Type B pancreatic cell (in vitro differentiated cells): Measurements from ENCODE around the gene TRIP10. TPM values are rescaled to one million over a fixed set of nuclear protein-coding genes. Genes with fewer than 3 reads are reported as not detected.

ENCODE experiments used
- DNase-seq: peaks from one replicate; pipeline ENCODE4 v3.0.0; 2021; ENCODE audit warnings: mixed read lengths; ENCODE audit not compliant: unreplicated experiment; ENCODE audit errors: extremely low spot score
- H3K27ac Mint-ChIP-seq: 2 replicates; pipeline ENCODE4 v1.8.0; 2021; ENCODE audit warnings: mild to moderate bottlenecking, mixed read lengths
- H3K27me3 Mint-ChIP-seq: 2 replicates; pipeline ENCODE4 v1.8.0; 2021; ENCODE audit warnings: mixed read lengths
- H3K36me3 Mint-ChIP-seq: 2 replicates; pipeline ENCODE4 v1.8.0; 2021; ENCODE audit warnings: mixed read lengths
- H3K4me1 Mint-ChIP-seq: one replicate; pipeline ENCODE4 v1.8.0; 2021; ENCODE audit warnings: mixed read lengths; ENCODE audit not compliant: unreplicated experiment
- H3K4me3 Mint-ChIP-seq: 2 replicates; pipeline ENCODE4 v1.8.0; 2021; ENCODE audit warnings: mild to moderate bottlenecking, mixed read lengths
- H3K9me3 Mint-ChIP-seq: 2 replicates; pipeline ENCODE4 v1.8.0; 2021; ENCODE audit warnings: mixed read lengths
- CTCF ChIP-seq: fragments of 200-600 bp; sonication (generic); conservative IDR thresholded peaks from 2 replicates; pipeline ENCODE4 v1.5.0; 2021; ENCODE audit warnings: antibody characterized with exemption, mild to moderate bottlenecking
- total RNA-seq: library from RNA; stranded (reverse); gene quantifications from 2 replicates; pipeline ENCODE4 v1.2.1, GENCODE V29; 2021; ENCODE audit warnings: low replicate concordance

The TRIP10 gene
- total RNA-seq, 1 donor from 2014 or later = 35.1 TPM

- Mint-ChIP-seq H3K4me1 (no peaks in the 10 kb centered on the region), H3K36me3 (no peaks in the 10 kb centered on the region), H3K27me3 (peaks cover 7% of the 10 kb centered on the region), H3K4me3 (no peak overlapping the region), H3K9me3 (no peaks in the 10 kb centered on the region), H3K27ac (peak overlapping the region; percentile 61)
- no peak for TF ChIP-seq CTCF
- DNase-seq = no peak
Measured at GRCh38 chr19:6723738-6724137, 15.7 kb upstream of the TRIP10 start.

DNA sequence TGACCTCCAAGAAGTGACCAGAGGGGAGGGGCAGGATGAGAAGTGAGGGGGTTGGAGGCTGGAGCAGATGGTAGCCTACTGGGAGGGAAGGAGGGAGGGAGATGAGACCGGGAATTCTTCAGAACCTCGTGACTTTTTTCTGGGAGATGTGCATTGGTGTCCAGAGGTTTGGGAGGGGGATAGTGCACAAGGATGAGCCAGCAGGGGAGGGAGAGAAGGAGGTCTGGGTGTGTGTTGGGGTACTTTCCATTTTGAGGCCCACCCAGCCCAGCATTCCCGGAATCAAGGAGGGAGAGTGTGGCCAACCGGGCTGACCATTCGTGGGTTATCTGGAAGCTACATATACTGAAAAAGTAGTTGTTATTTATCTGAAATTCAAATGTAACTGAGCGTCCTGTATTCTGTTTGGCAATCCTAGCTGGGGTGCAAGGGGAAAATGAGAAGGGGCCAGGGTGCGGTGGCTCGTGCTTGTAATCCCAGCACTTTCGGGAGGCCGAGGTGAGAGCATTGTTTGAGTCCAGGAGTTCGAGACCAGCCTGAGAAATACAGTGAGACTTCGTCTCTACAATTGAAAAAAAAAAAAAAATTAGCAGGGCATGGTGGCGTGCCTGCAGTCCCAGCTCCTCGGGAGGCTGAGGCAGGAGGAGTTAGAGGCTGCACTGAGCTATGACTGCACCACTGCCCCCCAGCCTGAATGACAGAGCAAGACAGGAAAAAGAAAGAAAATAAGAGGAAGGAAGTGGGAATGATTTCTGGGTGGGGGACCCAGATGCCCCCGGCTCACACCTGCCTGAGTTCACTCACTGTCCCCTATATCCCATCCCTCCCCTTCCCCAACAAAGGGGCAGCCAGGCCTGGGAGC is 14.6 kb upstream of the TRIP10 start:
- no peak overlapping the region for H3K27ac Mint-ChIP-seq
- peaks cover 2% of the 10 kb centered on the region for H3K27me3 Mint-ChIP-seq
- H3K9me3 Mint-ChIP-seq = no peaks in the 10 kb centered on the region
- DNase-seq = no peak
- no peaks in the 10 kb centered on the region for H3K4me1 Mint-ChIP-seq
- TF ChIP-seq CTCF = no peak
- H3K36me3 Mint-ChIP-seq = no peaks in the 10 kb centered on the region
- H3K4me3 Mint-ChIP-seq = no peak overlapping the region

GRCh38 chr19:6725513-6726231 is 13.8 kb upstream of the TRIP10 start:
- no peaks in the 10 kb centered on the region for H3K4me1 Mint-ChIP-seq

DNA sequence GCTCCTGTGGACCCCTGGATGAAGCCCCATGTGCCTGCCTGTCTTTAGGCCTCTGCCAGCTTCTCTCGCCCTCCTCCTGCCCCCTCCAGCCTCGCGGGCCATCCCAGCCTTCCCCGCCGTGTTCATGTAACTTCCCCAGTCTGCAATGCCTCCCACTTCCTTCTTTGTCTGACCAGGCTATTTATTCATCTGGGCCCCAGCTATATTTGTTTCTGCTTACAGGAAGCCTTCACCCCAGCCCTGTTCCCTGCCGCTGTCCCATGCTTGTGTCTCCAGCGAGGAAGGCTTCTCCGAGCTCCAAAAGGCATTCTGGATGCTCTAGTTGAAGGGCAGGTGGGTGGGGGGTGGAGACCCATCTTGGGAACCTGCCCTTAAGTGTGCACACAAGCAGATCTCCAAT is 11.1 kb upstream of the TRIP10 start:
- Mint-ChIP-seq H3K27ac (no peak overlapping the region), H3K27me3 (no peaks in the 10 kb centered on the region), H3K4me3 (no peak overlapping the region), H3K36me3 (no peaks in the 10 kb centered on the region), H3K4me1 (no peaks in the 10 kb centered on the region), H3K9me3 (no peaks in the 10 kb centered on the region)
- no peak for TF ChIP-seq CTCF
- no peak for DNase-seq

More at GRCh38 chr19:6725513-6726231, 13.8 kb upstream of the TRIP10 start:
- TF ChIP-seq CTCF = no peak
- Mint-ChIP-seq H3K27me3 (no peaks in the 10 kb centered on the region), H3K9me3 (no peaks in the 10 kb centered on the region), H3K27ac (peak overlapping the region; percentile 48), H3K36me3 (no peaks in the 10 kb centered on the region), H3K4me3 (no peak overlapping the region)
- no peak for DNase-seq

- H3K9me3 Mint-ChIP-seq = no peaks in the 10 kb centered on the region
- H3K27me3 Mint-ChIP-seq = no peaks in the 10 kb centered on the region
- no peak overlapping the region for H3K4me3 Mint-ChIP-seq
- TF ChIP-seq CTCF = no peak
- H3K27ac Mint-ChIP-seq = no peak overlapping the region
- H3K4me1 Mint-ChIP-seq = no peaks in the 10 kb centered on the region
- no peak for DNase-seq
- no peaks in the 10 kb centered on the region for H3K36me3 Mint-ChIP-seq
Measured at GRCh38 chr19:6729573-6730152, 9.8 kb upstream of the TRIP10 start.
